Measurements from ENCODE around the gene CNNM2. TPM values are rescaled to one million over a fixed set of nuclear protein-coding genes. Genes with fewer than 3 reads are reported as not detected.

CNNM2 gene
- total RNA-seq, 2 experiments from 2014 or later: 5.1 to 5.2 TPM

- DNase-seq (no peak), ATAC-seq (no peak)
- Mint-ChIP-seq H3K4me1 (ENCODE audit: low read depth) (no peaks in the 10 kb centered on the region), H3K27ac (no peak overlapping the region), H3K36me3 (ENCODE audit: low read depth) (no peaks in the 10 kb centered on the region), H3K27me3 (no peaks in the 10 kb centered on the region), H3K9me3 (no peaks in the 10 kb centered on the region), H3K4me3 (no peak overlapping the region)
- TF ChIP-seq CTCF (IDR thresholded peaks at IDR 0.05): no peak
- intact Hi-C loops (cut with micrococcal nuclease): no loop called here
- CTCF ChIA-PET: no interaction called here
- POLR2A ChIA-PET: interaction anchor here (0.7 kb wide), 1 partner anchor 69 kb away, joined by 4 read pairs; no protein-coding TSS in a partner anchor
Measured at GRCh38 chr10:102949916-102950315, 31.8 kb downstream of the CNNM2 start.

- no peak for DNase-seq
- H3K27me3 Mint-ChIP-seq: no peaks in the 10 kb centered on the region
- no peaks in the 10 kb centered on the region for H3K9me3 Mint-ChIP-seq
- ChIA-PET POLR2A (no interaction called here), CTCF (interaction anchor here (0.8 kb wide), 1 partner anchor 48 kb away, joined by 3 read pairs; no protein-coding TSS in a partner anchor)
- no peaks in the 10 kb centered on the region for H3K4me1 Mint-ChIP-seq (ENCODE audit: low read depth)
- ATAC-seq: no peak
- no peak overlapping the region for H3K27ac Mint-ChIP-seq
- H3K4me3 Mint-ChIP-seq: no peak overlapping the region
- no peaks in the 10 kb centered on the region for H3K36me3 Mint-ChIP-seq (ENCODE audit: low read depth)
- intact Hi-C loops (cut with micrococcal nuclease): no loop called here
- TF ChIP-seq CTCF (IDR thresholded peaks at IDR 0.05): no peak
Measured at GRCh38 chr10:102951316-102951715, 33.2 kb downstream of the CNNM2 start.

GRCh38 chr10:102959360-102959759 is 41.3 kb downstream of the CNNM2 start:
- Mint-ChIP-seq H3K36me3 (ENCODE audit: low read depth) (no peaks in the 10 kb centered on the region), H3K4me1 (ENCODE audit: low read depth) (no peaks in the 10 kb centered on the region), H3K9me3 (no peaks in the 10 kb centered on the region), H3K27me3 (no peaks in the 10 kb centered on the region), H3K27ac (no peak overlapping the region), H3K4me3 (no peak overlapping the region)
- POLR2A ChIA-PET: no interaction called here
- ATAC-seq (no peak), DNase-seq (no peak)
- intact Hi-C loops (cut with micrococcal nuclease): no loop called here
- TF ChIP-seq CTCF (IDR thresholded peaks at IDR 0.05): no peak
- CTCF ChIA-PET: no interaction called here

GRCh38 chr10:102960157-102960556 is 42.1 kb downstream of the CNNM2 start:
- H3K9me3 Mint-ChIP-seq: no peaks in the 10 kb centered on the region
- H3K27me3 Mint-ChIP-seq: no peaks in the 10 kb centered on the region
- DNase-seq (no peak), ATAC-seq (no peak)
- TF ChIP-seq CTCF (IDR thresholded peaks at IDR 0.05): no peak
- intact Hi-C loops (cut with micrococcal nuclease): no loop called here
- no peak overlapping the region for H3K4me3 Mint-ChIP-seq
- POLR2A ChIA-PET: no interaction called here
- no peak overlapping the region for H3K27ac Mint-ChIP-seq
- H3K4me1 Mint-ChIP-seq (ENCODE audit: low read depth): no peaks in the 10 kb centered on the region
- H3K36me3 Mint-ChIP-seq (ENCODE audit: low read depth): no peaks in the 10 kb centered on the region
- CTCF ChIA-PET: no interaction called here

GRCh38 chr10:102962267-102962666 is 44.2 kb downstream of the CNNM2 start:
- no peaks in the 10 kb centered on the region for H3K27me3 Mint-ChIP-seq
- no peak for DNase-seq
- H3K9me3 Mint-ChIP-seq: no peaks in the 10 kb centered on the region
- CTCF ChIA-PET: no interaction called here
- no peak overlapping the region for H3K27ac Mint-ChIP-seq
- no peak for ATAC-seq
- TF ChIP-seq CTCF (IDR thresholded peaks at IDR 0.05): no peak
- H3K4me1 Mint-ChIP-seq (ENCODE audit: low read depth): no peaks in the 10 kb centered on the region
- H3K4me3 Mint-ChIP-seq: no peak overlapping the region
- no peaks in the 10 kb centered on the region for H3K36me3 Mint-ChIP-seq (ENCODE audit: low read depth)
- POLR2A ChIA-PET: no interaction called here
- intact Hi-C loops (cut with micrococcal nuclease): no loop called here

Measured in activated CD8-positive, alpha-beta T cell treated with anti-CD3 and anti-CD28 coated beads for 36 hours (primary cell).